Prostate gland (tissue), 2 donors: ENCODE data around the gene MOCS1. TPM values are rescaled to one million over a fixed set of nuclear protein-coding genes. Genes with fewer than 3 reads are reported as not detected.

Experiments used
- DNase-seq: peaks from one replicate; pipeline ENCODE4 v3.0.0-alpha.2; 2019; ENCODE audit warnings: low spot score
- H3K27ac ChIP-seq, 2 donors: fragments of 200-600 bp; sonication (generic); 2 replicates each; pipeline ENCODE4 v1.5.1; 2017 to 2019
- H3K27me3 ChIP-seq: fragments of 200-600 bp; sonication (generic); replicated peaks from 2 replicates; pipeline ENCODE4 v1.5.1; 2019; ENCODE audit not compliant: insufficient read depth
- H3K36me3 ChIP-seq, 2 donors: fragments of 200-600 bp; sonication (generic); 1 replicate in 1 of 2; 2 replicates in 1 of 2; pipeline versions ENCODE4 v1.5.1 to v1.8.1; 2017 to 2019
- H3K4me1 ChIP-seq: fragments of 200-600 bp; sonication (generic); replicated peaks from 2 replicates; pipeline ENCODE4 v1.5.1; 2019
- H3K4me3 ChIP-seq, 2 donors: fragments of 200-600 bp; sonication (generic); 2 replicates each; pipeline ENCODE4 v1.5.1; 2017 to 2019
- H3K9me3 ChIP-seq: fragments of 200-600 bp; sonication (generic); 2 replicates; pipeline ENCODE4 v1.5.1; 2017
- POLR2A ChIP-seq: fragments of 450-650 bp; IDR thresholded peaks from one replicate; pipeline ENCODE4 v1.6.1; 2016; ENCODE audit warnings: antibody characterized with exemption, mild to moderate bottlenecking
- POLR2AphosphoS5 ChIP-seq: sonication (generic); formaldehyde crosslinking; IDR thresholded peaks from one replicate; pipeline ENCODE4 v1.6.1; 2017; ENCODE audit warnings: antibody characterized with exemption
- WGBS: methylation state at CpG from one replicate; pipeline ENCODE4 v1.1.5; 2018; 5-methylcytosine and 5-hydroxymethylcytosine counted together
- intact Hi-C: fragments of 100-400 bp; cut with DNase I; formaldehyde crosslinking; loops from one replicate; pipeline ENCODE4 v1.14.2; 2022
- total RNA-seq, 2 donors: library from RNA; depleted of rRNA; stranded (reverse); fragments of >200 nt; gene quantifications; one replicate each; pipeline ENCODE4 v1.1.0, GENCODE V29; 2016
- TF ChIP-seq, protein P1 (sequence below), 4 experiments: fragments of 200-600 bp in 2 of 4; fragments of 450-650 bp in 2 of 4; sonication (generic) in 2 of 4; IDR thresholded peaks; 1 replicate in 3 of 4; 2 replicates in 1 of 4; pipeline ENCODE4 v1.5.1; 2016 to 2019; ENCODE audit warnings: antibody characterized with exemption in 4 of 4, mild to moderate bottlenecking in 2 of 4, moderate library complexity in 2 of 4

Gene MOCS1
- total RNA-seq, 2 donors from 2014 or later = 7.2 to 19.8 TPM

DNA sequence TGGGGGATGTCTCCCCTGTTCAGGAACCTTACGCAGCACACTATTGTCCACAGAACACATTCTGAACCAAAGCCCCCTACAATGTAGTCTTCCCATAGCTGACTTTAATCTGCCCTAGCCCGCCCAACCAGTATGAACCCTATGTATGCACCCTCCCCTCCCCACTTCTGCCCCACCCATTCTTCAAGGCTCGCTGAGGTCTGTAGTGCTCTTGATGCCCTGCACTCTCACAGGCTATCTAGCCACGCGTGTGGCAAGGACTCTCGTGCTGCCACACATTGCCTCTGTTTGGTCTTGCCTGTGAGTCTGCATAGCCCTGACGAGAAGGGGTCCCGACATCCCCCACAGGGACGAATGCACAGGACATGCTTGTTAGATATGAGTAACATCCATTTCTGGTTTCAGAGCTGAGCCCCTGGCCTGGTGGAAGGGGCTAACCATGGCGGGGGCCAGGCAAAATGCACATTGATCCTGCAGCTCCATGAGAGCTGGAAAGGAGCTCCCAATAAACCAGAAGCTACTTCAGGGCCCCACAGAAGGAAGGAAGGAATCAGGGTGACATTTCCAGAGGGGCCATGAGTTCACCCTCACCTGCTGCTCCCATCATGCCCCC, 22.6 kb downstream of the MOCS1 start:
- 92% methylated on average over 10 of the region's 10 CpGs for WGBS
- TF ChIP-seq POLR2AphosphoS5 (no peak), POLR2A (no peak)
- TF ChIP-seq, protein P1, sequence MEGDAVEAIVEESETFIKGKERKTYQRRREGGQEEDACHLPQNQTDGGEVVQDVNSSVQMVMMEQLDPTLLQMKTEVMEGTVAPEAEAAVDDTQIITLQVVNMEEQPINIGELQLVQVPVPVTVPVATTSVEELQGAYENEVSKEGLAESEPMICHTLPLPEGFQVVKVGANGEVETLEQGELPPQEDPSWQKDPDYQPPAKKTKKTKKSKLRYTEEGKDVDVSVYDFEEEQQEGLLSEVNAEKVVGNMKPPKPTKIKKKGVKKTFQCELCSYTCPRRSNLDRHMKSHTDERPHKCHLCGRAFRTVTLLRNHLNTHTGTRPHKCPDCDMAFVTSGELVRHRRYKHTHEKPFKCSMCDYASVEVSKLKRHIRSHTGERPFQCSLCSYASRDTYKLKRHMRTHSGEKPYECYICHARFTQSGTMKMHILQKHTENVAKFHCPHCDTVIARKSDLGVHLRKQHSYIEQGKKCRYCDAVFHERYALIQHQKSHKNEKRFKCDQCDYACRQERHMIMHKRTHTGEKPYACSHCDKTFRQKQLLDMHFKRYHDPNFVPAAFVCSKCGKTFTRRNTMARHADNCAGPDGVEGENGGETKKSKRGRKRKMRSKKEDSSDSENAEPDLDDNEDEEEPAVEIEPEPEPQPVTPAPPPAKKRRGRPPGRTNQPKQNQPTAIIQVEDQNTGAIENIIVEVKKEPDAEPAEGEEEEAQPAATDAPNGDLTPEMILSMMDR (IDR thresholded peaks at IDR 0.05) = no peak
- H3K9me3 ChIP-seq = no peaks in the 10 kb centered on the region
- no peaks in the 10 kb centered on the region for H3K36me3 ChIP-seq
- no peak overlapping the region for H3K27ac ChIP-seq
- H3K4me3 ChIP-seq = no peak overlapping the region
- no peaks in the 10 kb centered on the region for H3K4me1 ChIP-seq
- intact Hi-C loops = no loop called here
- no peaks in the 10 kb centered on the region for H3K27me3 ChIP-seq
- no peak for DNase-seq

DNA sequence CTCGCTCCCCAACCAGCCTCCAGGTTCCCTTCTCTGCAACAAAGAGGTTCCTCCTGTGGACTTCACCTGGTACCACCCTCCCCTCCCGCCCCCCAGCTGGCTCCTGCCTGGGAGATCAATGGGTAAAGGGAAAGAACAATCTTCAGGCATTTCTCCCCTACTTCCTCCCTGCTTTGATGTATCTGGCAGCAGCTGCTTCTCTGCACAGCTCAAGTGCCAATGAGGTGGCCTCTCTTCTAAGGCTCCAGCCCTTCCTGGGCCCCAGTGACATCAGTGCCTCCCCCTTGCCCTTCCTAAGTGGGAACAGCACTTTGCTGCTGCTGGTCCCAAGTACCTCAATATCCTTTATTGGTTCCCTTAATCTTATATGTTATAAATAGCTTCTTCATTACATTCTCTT, 23.5 kb downstream of the MOCS1 start:
- no peaks in the 10 kb centered on the region for H3K36me3 ChIP-seq
- H3K27ac ChIP-seq = no peak overlapping the region
- intact Hi-C loops = no loop called here
- no peak for TF ChIP-seq POLR2A
- TF ChIP-seq POLR2AphosphoS5 = no peak
- TF ChIP-seq, protein P1 (IDR thresholded peaks at IDR 0.05) = no peak
- H3K27me3 ChIP-seq = no peaks in the 10 kb centered on the region
- 76% methylated on average over 2 of the region's 2 CpGs for WGBS
- H3K4me1 ChIP-seq = no peaks in the 10 kb centered on the region
- DNase-seq = no peak
- no peaks in the 10 kb centered on the region for H3K9me3 ChIP-seq
- H3K4me3 ChIP-seq = no peak overlapping the region

DNA sequence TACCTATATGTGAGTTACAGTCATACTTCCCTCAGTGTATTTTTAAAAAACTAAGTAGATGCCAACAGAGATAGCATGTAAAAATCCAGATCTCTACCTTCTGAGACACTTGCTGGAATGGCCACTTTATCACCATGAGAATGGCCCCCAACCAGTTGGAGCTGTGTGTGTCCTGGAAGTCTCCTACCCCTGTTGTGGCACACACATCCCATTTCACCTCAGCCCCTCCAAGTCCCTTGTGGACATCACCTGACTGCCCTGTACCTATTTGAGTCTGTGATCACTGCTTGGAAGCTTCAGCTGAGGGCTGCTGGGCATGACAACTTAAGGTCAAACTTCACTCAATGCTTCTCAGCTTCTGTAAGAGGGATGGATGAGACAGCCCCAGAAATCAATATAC, 24.1 kb downstream of the MOCS1 start:
- intact Hi-C loops = no loop called here
- TF ChIP-seq POLR2AphosphoS5 (no peak), POLR2A (no peak)
- H3K9me3 ChIP-seq = no peaks in the 10 kb centered on the region
- H3K36me3 ChIP-seq = no peaks in the 10 kb centered on the region
- no peaks in the 10 kb centered on the region for H3K4me1 ChIP-seq
- H3K4me3 ChIP-seq = no peak overlapping the region
- DNase-seq = no peak
- no peak overlapping the region for H3K27ac ChIP-seq
- no peaks in the 10 kb centered on the region for H3K27me3 ChIP-seq

DNA sequence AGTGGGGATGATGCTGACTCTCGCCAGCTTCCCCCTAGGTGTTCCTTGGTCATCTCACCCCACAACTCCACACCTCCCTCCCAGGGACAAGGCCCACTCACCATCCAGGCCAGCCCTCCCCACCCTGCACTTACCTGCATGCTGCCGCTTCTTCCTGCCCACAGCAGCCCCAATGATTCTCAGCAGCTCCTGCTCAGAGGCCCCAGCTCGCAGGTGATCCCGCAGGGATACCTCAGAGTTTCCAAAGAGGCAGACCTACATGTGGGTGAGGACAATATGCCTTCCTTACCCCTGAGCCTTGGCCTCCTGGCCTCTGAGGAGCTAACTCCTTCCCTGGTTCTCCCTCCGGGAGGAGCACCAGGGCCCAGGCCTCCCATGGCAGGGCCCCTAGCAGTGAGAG, 24.6 kb downstream of the MOCS1 start:
- no peaks in the 10 kb centered on the region for H3K27me3 ChIP-seq
- intact Hi-C loops = no loop called here
- no peaks in the 10 kb centered on the region for H3K36me3 ChIP-seq
- WGBS = 95% methylated on average over 5 of the region's 5 CpGs
- no peaks in the 10 kb centered on the region for H3K4me1 ChIP-seq
- H3K4me3 ChIP-seq = no peak overlapping the region
- DNase-seq = no peak
- TF ChIP-seq POLR2A = no peak
- no peak for TF ChIP-seq POLR2AphosphoS5
- TF ChIP-seq, protein P1 (IDR thresholded peaks at IDR 0.05) = no peak
- no peak overlapping the region for H3K27ac ChIP-seq
- H3K9me3 ChIP-seq = no peaks in the 10 kb centered on the region

DNA sequence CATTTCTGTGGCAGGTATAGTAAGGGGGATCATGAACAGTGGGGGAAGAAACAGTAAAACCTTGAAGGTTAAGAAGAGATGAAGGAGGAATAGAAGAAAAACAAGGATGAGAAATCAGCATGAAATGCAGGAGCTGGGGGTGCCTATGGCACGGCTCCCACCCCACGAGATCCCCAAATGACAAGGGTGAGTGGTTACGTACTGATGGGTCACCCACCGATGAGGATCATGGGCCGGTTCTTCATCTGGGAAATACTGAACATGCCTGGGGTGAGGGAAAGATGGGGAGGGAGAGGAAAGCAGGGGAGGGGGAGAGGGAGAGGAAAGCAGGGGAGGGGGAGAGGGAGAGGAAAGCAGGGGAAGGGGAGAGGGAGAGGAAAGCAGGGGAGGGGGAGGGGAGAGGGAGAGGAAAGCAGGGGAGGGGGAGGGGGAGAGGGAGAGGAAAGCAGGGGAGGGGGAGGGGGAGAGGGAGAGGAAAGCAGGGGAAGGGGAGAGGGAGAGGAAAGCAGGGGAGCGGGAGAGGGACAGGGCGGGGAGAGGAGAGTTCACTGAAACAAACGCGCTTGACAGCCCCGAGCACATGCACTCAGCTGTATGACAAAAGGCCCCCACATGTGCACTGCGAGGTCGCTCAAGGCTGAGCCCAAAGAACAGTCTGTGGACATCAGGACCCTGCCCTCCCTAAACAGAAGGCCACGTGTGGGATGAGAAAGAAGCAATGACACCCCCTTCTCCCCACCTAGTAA, 25.3 kb downstream of the MOCS1 start:
- no peak overlapping the region for H3K4me3 ChIP-seq
- intact Hi-C loops = no loop called here
- DNase-seq = no peak
- 90% methylated on average over 13 of the region's 13 CpGs for WGBS
- no peaks in the 10 kb centered on the region for H3K36me3 ChIP-seq
- H3K27me3 ChIP-seq = no peaks in the 10 kb centered on the region
- no peaks in the 10 kb centered on the region for H3K4me1 ChIP-seq
- no peaks in the 10 kb centered on the region for H3K9me3 ChIP-seq
- H3K27ac ChIP-seq = no peak overlapping the region
- TF ChIP-seq, protein P1 (IDR thresholded peaks at IDR 0.05) = no peak
- TF ChIP-seq POLR2A (no peak), POLR2AphosphoS5 (no peak)
